ENCODE measurements around the gene TMEM129.
A peak's percentile ranks its signal among the peaks of the same experiment; 100 is the strongest.

TMEM129 gene

GRCh38 chr4:1758306-1759121, 37.4 kb upstream of the TMEM129 start:
- DNase-seq: no peak
- ATAC-seq: no peak

GRCh38 chr4:1757836-1758235, 36.7 kb upstream of the TMEM129 start:
- ATAC-seq: no peak

GRCh38 chr4:1756893-1757779, 36.0 kb upstream of the TMEM129 start:
- no peak for DNase-seq

More at GRCh38 chr4:1757836-1758235, 36.7 kb upstream of the TMEM129 start:
- DNase-seq: no peak

GRCh38 chr4:1756079-1756478, 35.0 kb upstream of the TMEM129 start:
- ATAC-seq (no peak), DNase-seq (no peak)

More at GRCh38 chr4:1756893-1757779, 36.0 kb upstream of the TMEM129 start:
- no peak for ATAC-seq

- no peak for ATAC-seq
Measured at GRCh38 chr4:1755297-1755696, 34.2 kb upstream of the TMEM129 start.

GRCh38 chr4:1754336-1754735, 33.2 kb upstream of the TMEM129 start:
- no peak for DNase-seq
- ATAC-seq: no peak

More at GRCh38 chr4:1755297-1755696, 34.2 kb upstream of the TMEM129 start:
- DNase-seq: no peak

GRCh38 chr4:1753697-1754311, 32.7 kb upstream of the TMEM129 start:
- ATAC-seq: no peak
- no peak for DNase-seq

- ATAC-seq (no peak), DNase-seq (no peak)
Measured at GRCh38 chr4:1753294-1753696, 32.2 kb upstream of the TMEM129 start.

GRCh38 chr4:1752284-1753041, 31.3 kb upstream of the TMEM129 start:
- peak; percentile 69 for DNase-seq
- ATAC-seq: peak; percentile 48

GRCh38 chr4:1751919-1752283, 30.8 kb upstream of the TMEM129 start:
- DNase-seq (no peak), ATAC-seq (no peak)

GRCh38 chr4:1751155-1751918, 30.2 kb upstream of the TMEM129 start:
- no peak for DNase-seq
- no peak for ATAC-seq

- no peak for DNase-seq
- no peak for ATAC-seq
Measured at GRCh38 chr4:1750381-1751154, 29.4 kb upstream of the TMEM129 start.

GRCh38 chr4:1749826-1750225, 28.7 kb upstream of the TMEM129 start:
- ATAC-seq: no peak
- DNase-seq: no peak

- DNase-seq (no peak), ATAC-seq (no peak)
Measured at GRCh38 chr4:1749370-1749769, 28.2 kb upstream of the TMEM129 start.

- peak; percentile 59 for ATAC-seq
- peak; percentile 94 for DNase-seq
Measured at GRCh38 chr4:1748465-1748995, 27.4 kb upstream of the TMEM129 start.

- no peak for DNase-seq
- ATAC-seq: no peak
Measured at GRCh38 chr4:1747603-1747967, 26.5 kb upstream of the TMEM129 start.

GRCh38 chr4:1746919-1747602, 25.9 kb upstream of the TMEM129 start:
- DNase-seq (no peak), ATAC-seq (no peak)

GRCh38 chr4:1746265-1746691, 25.2 kb upstream of the TMEM129 start:
- peak; percentile 85 for ATAC-seq
- peak; percentile 95 for DNase-seq

GRCh38 chr4:1745697-1746096, 24.6 kb upstream of the TMEM129 start:
- DNase-seq (no peak), ATAC-seq (no peak)

Data from stimulated activated naive CD8-positive, alpha-beta T cell treated with anti-CD3 and anti-CD28 coated beads, Interleukin-15, Interleukin-2, amounts not matched to agents 100 U/mL and 50 U/mL, for 24 hours (primary cell).